Measurements from ENCODE around the gene ACTL10.

Gene ACTL10

GRCh38 chr20:33663161-33664084 is 3.3 kb upstream of the ACTL10 start:
- peak in 57 of 58 donors; percentile 19 to 82 (median 64) for DNase-seq

GRCh38 chr20:33664085-33664761 is 2.5 kb upstream of the ACTL10 start:
- DNase-seq = peak in 3 of 58 donors; percentile 34 to 63 (median 35)

GRCh38 chr20:33664762-33665144 is 2.0 kb upstream of the ACTL10 start:
- DNase-seq = peak in 3 of 58 donors; percentile 11 to 37 (median 26)

- peak in 31 of 58 donors; percentile 22 to 70 (median 52) for DNase-seq
These were observed 517 bp downstream of the ACTL10 start for GRCh38 chr20:33667245-33667675.

DNA sequence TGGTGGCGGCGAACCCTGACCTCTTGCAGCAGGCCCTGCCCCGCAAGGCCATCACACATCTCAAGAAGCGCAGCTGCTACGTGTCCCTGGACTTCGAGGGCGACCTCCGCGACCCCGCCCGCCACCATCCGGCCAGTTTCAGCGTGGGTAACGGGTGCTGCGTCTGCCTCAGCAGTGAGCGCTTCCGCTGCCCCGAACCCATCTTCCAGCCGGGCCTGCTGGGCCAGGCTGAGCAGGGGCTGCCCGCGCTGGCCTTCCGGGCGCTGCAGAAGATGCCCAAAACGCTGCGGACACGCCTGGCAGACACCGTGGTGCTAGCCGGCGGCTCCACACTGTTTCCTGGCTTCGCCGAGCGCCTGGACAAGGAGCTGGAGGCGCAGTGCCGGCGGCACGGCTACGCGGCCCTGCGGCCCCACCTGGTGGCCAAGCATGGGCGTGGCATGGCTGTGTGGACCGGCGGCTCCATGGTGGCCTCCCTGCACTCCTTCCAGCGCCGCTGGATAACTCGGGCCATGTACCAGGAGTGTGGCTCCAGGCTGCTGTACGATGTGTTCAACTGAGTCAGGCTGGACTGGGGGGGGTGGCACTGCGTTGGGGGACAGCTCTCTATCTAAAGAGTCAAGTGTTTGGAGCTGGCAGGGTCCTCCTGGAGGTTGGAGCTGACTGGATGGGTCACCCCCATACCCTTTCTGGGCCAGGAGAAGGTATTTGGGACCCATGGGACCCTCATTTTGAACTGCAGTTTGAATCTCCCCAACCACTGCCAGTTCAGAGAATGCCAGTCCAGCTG is 1.1 kb downstream of the ACTL10 start:
- DNase-seq = peak in 52 of 58 donors; percentile 12 to 82 (median 62)

DNA sequence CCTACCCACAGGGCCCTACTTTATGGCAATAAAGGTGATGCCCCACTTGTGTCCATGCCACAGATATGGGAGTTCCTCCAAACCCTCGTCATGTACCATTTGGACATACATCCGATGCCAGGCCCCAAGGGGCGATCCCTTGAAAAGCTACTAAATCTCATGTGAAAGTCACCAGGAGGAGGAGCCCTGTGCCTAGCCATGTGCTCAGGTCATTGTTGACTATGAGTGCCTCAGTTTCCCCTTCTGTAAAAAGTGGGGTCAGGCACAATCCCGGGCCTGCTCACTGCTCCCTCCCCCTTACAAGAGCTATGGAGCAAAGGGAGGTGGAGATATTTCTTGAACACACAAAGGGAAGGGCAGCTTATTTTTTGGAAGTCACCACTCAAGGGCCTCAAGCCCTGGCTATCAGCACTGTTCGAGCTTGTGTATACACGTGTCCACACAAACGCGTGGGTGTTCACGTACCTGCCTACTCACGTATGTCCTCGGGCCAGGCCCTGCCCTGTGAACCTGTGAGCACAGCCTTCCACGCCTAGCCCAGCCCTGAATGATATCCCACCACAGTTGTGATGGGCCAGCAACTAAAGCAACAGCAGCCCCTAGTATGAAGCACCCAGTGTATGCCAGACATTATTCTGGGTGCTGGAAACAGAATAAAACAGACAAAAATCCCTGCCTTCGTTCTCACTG is 1.9 kb downstream of the ACTL10 start:
- DNase-seq = no peak

- DNase-seq = no peak
These were observed 2.5 kb downstream of the ACTL10 start for GRCh38 chr20:33669224-33669623.

DNA sequence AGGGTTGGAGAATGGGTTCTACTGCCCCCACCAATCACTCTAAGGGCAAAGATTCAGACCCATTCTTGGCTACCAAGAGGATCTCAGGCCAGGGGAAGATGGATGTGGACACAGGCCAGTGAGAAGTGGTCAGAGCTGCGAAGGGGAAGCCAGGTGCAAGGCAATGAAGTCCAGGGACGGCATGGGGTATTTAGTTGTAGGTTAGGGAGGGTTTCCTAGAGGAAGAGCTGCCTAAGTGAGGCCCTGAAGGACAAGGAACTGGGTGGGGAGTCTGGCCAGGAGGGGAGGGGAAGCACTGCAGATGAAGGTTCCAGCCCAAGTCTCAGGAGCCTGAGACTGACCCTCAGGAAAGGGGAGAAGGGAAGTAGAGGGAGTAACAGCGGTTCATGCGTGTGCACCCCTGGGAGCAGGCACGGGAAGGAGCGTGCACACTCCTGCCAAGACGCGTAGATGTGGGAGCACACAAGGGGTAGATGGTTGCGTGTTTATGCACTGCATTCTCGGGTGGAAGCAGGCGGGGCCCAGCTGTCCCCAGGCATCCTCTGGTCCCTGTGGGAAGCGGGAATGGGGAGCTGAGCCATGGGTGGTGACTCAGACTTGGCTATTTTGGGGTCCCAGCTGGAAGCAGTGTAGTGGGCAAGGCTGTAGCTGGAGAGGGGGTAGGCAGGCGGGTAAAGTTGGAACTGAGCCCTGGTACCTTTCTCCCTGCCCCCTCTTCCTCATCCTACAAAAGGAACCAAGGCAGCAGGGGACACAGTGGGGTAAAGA is 3.3 kb downstream of the ACTL10 start:
- DNase-seq = peak in 39 of 58 donors; percentile 13 to 82 (median 49)

GRCh38 chr20:33670715-33671499 is 4.2 kb downstream of the ACTL10 start:
- DNase-seq = no peak

DNA sequence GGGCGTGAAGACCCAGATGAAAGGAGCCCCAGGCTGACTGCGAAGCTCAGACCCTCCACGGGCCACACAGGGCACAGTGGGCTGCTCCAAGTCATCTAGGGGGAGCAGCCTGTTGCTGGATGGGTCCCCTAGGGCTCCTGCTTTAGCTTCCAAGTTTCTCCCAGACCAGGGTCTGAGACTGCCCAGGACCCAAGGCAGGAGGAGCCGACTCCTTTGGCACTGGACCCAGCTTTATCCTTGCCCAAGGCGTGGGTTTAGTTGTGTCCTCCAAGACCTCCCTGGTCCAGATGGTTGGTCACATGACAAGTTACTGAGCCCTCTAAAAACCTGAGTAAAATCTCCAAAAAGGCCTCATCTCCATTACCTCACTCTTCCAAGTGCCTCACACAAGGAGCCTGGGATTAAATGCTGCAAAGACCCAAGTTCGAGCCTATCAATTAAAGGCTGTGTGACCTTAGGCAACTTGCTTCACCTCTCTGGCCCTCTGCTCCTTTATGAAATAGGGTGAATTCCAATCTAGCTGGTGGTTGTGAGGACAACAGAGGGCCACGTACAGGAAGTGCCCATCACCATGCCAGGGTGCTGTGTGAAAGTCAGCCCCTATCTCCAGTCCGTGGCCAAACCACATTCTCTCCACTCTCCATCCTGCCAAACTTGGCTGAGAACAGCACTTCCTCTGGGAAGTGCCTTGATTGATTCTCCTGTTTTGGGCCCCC is 5.0 kb downstream of the ACTL10 start:
- no peak for DNase-seq

GRCh38 chr20:33672426-33673113 is 5.8 kb downstream of the ACTL10 start:
- peak in 1 of 58 donors; percentile 11 for DNase-seq

DNA sequence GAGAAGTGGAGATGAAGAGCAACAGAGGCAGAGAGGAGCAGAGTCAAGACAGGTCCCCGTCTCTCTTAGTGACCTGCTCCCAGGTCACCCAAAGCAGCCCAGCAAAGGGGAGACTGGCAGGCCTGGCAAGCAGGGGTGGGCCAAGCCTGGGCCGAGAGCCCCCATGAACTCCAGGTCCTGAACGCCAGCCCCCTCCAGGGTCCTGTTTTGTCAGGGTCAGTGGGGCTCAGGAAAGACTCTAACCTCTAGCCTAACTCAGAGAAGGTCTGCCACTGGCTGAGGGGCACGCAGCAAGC is 6.3 kb downstream of the ACTL10 start:
- no peak for DNase-seq

DNA sequence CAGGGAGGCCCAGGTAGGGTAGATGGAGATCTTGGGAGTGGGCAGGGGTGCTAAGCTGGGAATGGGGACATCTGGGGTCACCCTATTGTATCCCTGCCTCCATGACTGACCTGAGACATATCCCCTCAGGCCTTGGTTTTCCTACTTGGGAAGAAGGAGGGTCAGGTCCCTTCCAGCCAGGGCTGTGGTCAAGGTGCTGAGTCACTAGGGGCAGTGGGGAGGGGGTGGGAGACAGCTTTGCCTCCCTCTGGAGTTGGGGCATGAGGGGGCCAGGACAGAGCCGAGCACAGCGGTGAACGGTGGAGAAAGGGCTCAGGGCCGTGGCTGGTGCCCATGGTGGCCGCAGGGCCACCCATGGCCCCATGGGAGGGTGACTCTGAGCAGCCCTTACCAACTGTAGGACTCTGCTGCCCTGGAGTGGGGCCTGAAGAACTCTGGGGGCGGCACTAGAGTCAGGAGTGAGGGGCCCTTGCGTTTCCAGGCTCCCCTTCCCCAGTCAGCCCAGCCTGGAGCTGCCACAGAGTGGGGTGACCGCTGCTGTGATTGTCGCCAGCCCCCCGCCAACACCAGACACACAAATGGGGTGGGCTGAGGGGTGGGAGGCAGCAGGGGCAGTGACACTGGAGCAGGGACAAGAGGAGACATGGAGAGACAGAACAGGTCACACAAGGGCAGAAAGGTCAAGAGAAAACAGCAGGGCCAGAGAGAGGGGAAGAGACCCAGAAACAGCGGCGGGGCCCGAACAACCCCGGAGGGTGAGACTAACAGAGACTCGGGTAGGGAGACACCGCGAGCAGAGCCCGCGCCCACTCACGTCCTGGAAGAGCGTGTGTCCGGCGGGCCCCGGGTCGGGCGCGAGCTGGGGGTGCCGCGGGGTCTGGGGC is 6.9 kb downstream of the ACTL10 start:
- peak in 2 of 58 donors; percentile 42 to 48 for DNase-seq

GRCh38 chr20:33674294-33675135 is 7.8 kb downstream of the ACTL10 start, which contains the start of gene NECAB3:
TSS of gene NECAB3 (minus strand) at chr20:33674428. CDS start at chr20:33674352, 76 bp downstream.
- peak in 53 of 58 donors; percentile 40 to 83 (median 69) for DNase-seq

DNA sequence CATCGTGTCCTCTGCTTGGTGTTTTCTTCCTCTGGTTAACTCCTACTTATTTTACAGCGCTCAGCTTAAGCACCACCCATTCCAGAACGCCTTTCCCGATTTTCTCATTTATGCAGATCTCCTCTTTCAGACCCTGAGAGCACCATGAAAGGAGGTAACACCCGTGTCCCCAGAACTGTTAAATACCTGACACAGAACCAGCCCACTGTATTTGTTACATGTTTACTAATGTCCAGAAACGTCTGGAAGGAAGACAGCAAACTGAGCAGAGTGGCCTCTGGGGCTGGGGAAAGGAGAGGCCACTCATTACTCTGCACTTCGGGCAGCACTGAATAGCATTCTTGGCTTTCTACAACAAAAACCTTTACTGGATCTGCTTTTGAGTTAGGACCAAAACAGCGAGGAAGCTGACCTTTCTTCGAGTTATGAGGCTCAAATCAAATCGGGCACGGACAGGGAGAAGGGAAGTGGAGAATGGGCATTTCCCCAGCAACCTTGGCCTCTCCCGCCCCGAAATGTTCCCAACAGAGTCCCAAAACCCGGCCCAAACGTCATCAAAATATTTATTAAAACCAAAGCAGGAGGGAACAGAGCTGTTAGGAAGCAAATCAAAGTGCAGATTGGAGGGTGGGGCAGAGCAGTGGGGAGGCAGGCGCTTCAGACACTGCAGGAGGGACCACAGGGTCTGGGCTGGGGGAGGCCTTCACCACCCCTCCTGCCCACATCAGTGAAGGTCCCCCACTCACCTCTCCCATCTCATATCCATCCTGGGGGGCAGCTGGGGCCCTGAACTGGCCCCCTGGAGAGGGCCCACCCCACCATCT is 8.6 kb downstream of the ACTL10 start:
- peak in 3 of 58 donors; percentile 17 to 37 (median 36) for DNase-seq

Measured in anterior cingulate cortex (tissue), 58 donors.